CD4-positive, alpha-beta T cell treated with Interleukin-6 for 4 hours (primary cell): Measurements from ENCODE around the gene NSA2.
"Not testable (repeated sequence)": the region's sequence is repeated elsewhere in the genome, so short reads cannot be mapped to it uniquely, and the experiment has no call there.

Experiments
- DNase-seq: peaks from one replicate; pipeline ENCODE4 v3.0.0-alpha.2; 2020; ENCODE audit warnings: mixed read lengths

NSA2 gene

GRCh38 chr5:74766849-74767578, at the start of gene NSA2, which contains the start of gene GFM2:
NSA2 (plus strand) TSS chr5:74767249; CDS start chr5:74767361, 112 bp downstream.
GFM2 (minus strand) TSS chr5:74767117; CDS start chr5:74763742, 3,375 bp downstream.
- DNase-seq = peak; percentile 92

DNA sequence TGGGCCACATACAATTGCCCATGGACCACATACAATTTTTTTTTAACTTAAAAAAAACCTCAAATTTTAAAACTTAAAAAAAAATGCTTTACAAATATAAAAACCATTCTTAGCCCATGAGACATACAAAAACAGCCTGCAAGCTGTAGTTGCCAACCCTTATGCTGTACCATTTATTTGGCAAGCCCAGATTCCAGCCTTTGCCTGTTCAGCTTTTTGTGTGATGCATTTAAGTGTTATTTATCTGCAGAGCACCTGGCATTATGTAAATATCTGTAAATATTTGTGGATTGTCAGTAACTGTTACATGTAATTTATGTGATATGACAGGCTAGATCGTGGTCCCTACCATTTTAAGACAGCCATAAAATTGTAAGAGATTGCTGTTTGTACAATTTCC, 49.5 kb upstream of the NSA2 start:
- no peak for DNase-seq

- DNase-seq = no peak
Measured at GRCh38 chr5:74722271-74722670, 44.8 kb upstream of the NSA2 start.

- DNase-seq = no peak
Measured at GRCh38 chr5:74725331-74725730, 41.7 kb upstream of the NSA2 start.

DNA sequence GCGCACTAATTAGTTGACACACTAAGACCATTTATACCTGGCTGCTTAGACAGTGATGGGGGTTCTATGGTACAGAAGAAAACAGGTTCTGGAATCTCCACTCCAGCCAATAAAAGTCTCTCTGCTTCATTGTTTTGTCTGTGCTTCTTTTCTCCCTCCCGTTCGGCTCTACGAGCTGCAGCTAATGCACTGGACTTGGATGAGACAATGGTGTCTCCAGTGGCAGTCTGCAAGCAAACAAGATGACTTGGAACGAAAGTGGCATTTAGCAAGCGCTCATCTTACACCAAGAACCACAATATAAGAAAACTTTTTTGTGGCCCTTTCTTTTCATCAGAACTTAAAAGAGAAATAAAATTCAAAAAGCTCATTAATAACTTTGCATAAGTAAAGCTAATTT, 30.3 kb upstream of the NSA2 start:
- no peak for DNase-seq

DNA sequence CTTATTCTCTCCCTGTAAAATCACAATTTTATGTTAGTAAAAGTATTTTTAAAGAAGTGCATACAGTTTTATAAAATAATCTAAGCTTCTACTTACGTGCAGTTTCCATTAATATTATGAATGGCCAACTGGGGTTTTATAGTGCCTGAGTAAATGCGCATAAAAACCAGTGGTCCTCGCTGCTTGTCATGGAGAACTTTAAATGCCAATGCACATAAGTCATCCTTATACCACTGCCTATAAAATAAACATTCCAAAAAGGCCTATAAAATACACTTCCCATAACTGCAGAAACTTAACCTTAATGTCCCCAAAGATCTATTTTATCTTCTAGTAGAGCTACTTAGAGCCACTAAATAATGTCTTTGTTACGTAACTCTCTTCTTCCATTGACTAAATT, 28.6 kb upstream of the NSA2 start:
- DNase-seq = no peak

DNA sequence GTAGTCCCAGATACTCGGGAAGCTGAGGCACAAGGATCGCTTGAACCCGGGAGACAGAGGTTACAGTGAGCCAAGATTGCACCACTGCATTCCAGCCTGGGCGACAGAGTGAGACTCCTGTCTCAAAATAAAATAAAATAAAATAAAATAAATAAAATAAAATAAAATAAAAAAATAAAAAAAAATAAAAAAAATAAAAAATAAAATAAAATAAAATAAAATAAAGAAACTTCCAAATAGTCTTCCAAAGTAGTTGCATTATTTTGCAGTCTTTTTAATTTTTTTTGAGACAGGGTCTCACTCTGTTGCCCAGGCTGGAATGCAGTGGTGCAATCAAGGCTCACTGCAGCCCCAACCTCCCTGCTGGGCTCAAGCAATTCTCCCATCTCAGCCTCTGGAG, 18.3 kb upstream of the NSA2 start:
- DNase-seq = not testable (repeated sequence)

DNA sequence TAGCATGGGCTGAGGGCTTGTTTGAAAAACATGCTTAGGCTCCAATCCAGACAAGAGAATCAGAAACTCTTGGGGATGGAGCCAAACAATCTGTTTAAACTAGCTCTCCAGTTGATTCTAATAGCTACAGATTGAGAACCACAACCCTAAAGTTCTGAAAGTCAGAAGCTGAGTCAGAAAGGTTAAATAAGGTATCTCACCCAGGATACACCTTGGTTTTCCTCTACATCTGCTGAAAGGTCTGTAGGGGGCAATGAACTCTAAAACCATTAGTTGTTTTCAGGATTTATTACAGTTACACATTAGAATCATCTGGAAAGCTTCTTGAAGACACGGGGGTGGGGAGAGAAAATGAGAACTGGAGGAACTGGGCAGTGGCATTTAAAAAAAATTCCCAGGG, 5.8 kb upstream of the NSA2 start:
- DNase-seq = no peak

DNA sequence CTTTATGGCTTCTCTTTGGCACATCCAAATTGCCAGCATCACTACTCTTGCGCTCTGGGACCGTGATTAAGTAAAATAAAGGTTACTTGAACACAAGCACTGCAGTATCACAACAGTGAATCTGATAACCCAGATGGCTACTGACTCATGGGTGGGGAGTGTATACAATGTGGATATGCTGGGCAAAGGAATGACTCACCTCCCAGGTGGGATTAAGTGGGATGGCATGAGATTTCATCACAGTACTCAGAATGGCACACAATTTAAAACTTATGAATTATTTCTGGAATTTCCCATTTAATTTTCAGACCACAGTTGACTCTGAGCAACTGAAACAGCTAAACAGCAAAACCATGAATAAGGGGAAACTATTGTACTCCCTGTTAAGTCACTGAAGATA, 4.5 kb upstream of the NSA2 start:
- no peak for DNase-seq

DNA sequence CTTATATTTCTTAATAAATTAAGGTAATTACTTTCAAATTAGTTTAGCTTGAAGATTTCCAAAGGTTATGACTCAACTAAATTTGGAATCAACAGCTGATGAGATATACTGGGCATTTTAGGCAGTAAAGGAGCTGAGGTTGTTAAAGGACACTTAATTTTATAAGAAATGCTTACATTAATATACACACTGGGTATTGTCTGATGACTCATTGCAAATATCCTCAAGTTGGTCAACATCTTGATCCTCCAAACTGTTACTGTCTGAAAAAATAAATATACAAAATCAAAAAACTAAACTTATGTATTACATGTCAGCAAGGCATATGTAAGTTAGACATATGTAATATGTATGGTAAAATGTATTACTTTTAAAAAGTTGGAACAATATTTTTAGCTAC, 3.5 kb upstream of the NSA2 start:
- DNase-seq = no peak

DNA sequence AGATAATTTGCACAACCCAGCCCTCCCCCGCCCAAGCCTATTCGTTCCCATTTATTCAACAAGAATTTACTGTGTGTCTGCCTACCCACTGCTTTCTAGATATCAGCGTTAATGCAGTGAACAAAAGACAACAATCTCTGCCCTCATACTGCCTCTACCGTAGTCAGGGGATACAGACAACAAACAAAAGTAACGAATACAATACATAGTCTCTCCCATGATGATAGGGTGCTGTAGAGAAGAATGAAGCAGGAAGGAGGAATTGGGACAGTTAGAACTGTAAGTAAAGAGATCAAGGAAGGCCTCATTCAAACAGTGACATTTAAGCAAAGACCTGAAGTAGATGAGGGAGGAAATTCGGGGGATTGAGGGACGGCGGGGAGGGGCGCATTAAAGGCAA, 1.8 kb upstream of the NSA2 start:
- DNase-seq = no peak

DNA sequence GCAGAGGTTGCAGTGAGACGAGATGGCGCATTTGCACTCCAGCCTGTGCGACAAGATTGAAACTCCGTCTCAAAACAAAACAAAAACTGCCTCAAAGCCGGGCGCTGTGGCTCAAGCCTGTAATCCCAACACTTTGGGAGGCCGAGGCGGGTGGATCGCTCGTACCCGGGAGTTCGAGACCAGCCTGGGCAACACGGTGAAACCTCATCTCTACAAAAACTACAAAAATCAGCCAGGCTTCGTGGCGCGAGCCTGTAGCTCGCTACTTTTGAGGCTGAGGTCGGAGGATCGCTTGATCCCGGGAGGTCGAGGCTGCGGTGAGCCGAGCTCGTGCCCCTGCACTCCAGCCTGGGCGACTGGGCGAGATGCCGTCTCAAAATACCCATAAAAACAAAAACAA, 1.1 kb upstream of the NSA2 start:
- DNase-seq = no peak

- peak; percentile 17 for DNase-seq
Measured at GRCh38 chr5:74766418-74766848, 616 bp upstream of the NSA2 start.

DNA sequence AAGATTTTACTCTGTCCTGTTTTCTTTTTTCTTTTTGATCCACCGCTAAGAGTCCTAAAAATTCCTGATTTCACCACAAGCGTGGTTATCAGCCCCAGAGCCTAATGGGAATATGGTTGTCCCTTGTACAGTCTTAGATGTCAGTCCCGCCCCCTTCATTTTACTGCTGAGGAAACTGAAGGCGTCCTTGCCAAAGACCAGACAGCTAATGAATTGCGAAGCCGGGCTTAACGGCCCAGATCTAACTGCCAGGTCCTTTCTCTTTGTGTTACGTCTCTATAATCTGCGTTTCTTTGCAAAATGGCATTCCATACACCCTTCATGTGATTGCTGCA, 497 bp downstream of the NSA2 start:
- DNase-seq = peak; percentile 4

DNA sequence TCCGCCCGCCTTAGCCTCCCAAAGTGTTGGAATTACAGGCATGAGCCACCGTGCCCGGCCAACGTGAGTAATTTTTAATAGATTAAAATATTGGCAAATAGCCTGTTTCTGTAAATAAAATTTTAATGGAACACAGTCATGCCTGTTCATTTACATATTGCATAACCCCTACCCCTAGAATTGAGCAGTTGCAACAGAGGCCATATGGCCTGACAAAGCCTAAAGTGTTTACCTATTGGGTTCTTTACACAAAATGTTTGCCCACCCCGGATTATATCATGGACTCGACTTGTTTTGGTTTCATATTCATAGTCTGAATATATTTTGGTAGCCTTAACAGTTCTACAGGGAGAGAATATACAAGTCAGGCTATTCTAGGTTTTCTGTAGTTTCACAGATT, 5.3 kb downstream of the NSA2 start:
- DNase-seq = no peak

- no peak for DNase-seq
Measured at GRCh38 chr5:74778609-74779008, 11.6 kb downstream of the NSA2 start.

DNA sequence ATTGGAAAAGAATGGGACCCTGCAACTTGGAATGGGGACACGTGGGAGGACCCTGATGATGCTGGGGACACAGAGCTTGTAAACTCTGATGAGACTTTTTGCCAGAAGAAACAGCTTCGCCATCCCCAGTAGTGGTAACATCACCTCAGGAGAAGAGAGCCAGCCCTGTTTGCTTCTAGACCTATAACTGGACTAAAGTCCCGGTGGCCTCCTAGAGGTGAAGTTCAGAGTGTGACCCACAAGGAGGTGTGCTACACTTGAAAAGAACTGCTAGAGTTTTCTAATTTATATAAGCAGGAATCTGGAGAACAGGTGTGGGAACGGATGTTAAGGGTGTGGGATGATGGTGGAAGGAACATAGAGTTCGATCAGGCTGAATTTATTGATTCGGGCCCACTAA, 19.8 kb downstream of the NSA2 start:
- DNase-seq = no peak

- no peak for DNase-seq
Measured at GRCh38 chr5:74787424-74787823, 20.4 kb downstream of the NSA2 start.

DNA sequence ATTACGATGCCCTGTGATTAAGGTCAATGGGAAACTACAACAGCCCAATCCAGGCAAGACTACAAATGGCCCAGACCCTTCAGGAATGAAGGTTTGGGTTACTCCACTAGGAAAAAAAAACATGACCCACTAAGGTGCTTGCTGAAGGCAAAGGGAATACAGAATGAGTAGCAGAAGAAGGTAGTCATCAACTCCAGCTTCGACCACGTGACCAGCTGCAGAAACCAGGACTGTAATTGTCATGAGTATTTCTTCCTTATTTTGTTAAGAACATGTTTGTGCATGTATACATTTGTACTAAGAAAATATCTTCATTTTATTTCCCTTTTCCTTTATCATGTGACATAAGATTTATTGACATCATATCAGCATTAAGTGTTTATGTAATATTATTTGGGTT, 24.6 kb downstream of the NSA2 start:
- DNase-seq = not testable (repeated sequence)

GRCh38 chr5:74798977-74799911, 32.2 kb downstream of the NSA2 start:
- DNase-seq = no peak

- DNase-seq = no peak
Measured at GRCh38 chr5:74801197-74801596, 34.1 kb downstream of the NSA2 start.

- no peak for DNase-seq
Measured at GRCh38 chr5:74801941-74802340, 34.9 kb downstream of the NSA2 start.

- DNase-seq = no peak
Measured at GRCh38 chr5:74810915-74811314, 43.9 kb downstream of the NSA2 start.

DNA sequence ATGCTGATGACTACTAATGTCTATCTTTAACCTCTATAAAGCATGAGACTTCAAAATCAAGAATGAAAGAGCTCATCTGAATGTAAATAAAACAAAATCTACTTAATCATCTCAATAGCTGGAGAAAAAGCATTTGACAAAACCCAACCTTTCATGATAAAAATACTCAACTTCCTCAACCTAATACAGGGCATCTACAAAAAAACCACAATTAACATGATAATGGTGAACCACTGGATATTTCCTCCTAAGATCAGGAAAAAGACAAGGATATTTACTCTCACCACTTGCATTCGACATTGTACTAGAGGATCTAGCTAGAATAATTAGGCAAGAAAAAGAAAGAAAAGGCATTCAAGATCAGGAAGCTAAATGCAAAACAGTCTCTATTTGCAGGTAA, 49.8 kb downstream of the NSA2 start:
- no peak for DNase-seq
